Heart right ventricle (tissue), 16 donors: ENCODE results near the gene USH2A. TPM values are rescaled to one million over a fixed set of nuclear protein-coding genes. Genes with fewer than 3 reads are reported as not detected.

Experiments
- ATAC-seq, 8 donors: fragments of 200-7000 bp; cut with Tn5 transposase; one replicate each; pipeline ENCODE4 v1.9.1; 2020; ENCODE audit warnings: mild to moderate bottlenecking in 8 of 8, moderate library complexity in 8 of 8, moderate number of reproducible peaks in 1 of 8
- DNase-seq, 2 donors: peaks; one replicate each; pipeline ENCODE4 v3.0.0-alpha.2; 2020
- H3K27ac ChIP-seq, 10 donors: fragments of 200-600 bp; sonication (generic) in 2 of 10; one replicate each; pipeline versions ENCODE4 v1.5.0 to v1.8.0; 2020 to 2022; ENCODE audit warnings: mild to moderate bottlenecking in 3 of 10
- H3K27me3 ChIP-seq, 7 donors: fragments of 200-600 bp; one replicate each; pipeline ENCODE4 v1.8.0; 2021 to 2022; ENCODE audit warnings: mild to moderate bottlenecking in 2 of 7
- H3K36me3 ChIP-seq, 9 donors: fragments of 200-600 bp; sonication (generic) in 1 of 9; one replicate each; pipeline versions ENCODE4 v1.5.0 to v1.8.0; 2020 to 2022; ENCODE audit warnings: mild to moderate bottlenecking in 2 of 9
- H3K4me1 ChIP-seq, 9 donors: fragments of 200-600 bp; sonication (generic) in 1 of 9; one replicate each; pipeline versions ENCODE4 v1.5.0 to v1.8.0; 2020 to 2022; ENCODE audit warnings: mild to moderate bottlenecking in 4 of 9
- H3K4me3 ChIP-seq, 10 donors: fragments of 200-600 bp; sonication (generic) in 2 of 10; one replicate each; pipeline versions ENCODE4 v1.5.0 to v1.8.0; 2020 to 2022; ENCODE audit warnings: mild to moderate bottlenecking in 7 of 10, moderate library complexity in 2 of 10
- H3K9me3 ChIP-seq, 11 donors: fragments of 200-600 bp in 10 of 11; sonication (generic) in 2 of 11; one replicate each; pipeline versions ENCODE4 v1.5.0 to v1.8.0; 2013 to 2022; ENCODE audit warnings: mild to moderate bottlenecking in 2 of 11, control low read depth in 1 of 11, moderate library complexity in 1 of 11
- CTCF ChIP-seq, 9 donors: fragments of 200-600 bp; sonication (generic) in 2 of 9; IDR thresholded peaks; one replicate each; pipeline versions ENCODE4 v1.5.0 to v1.8.0; 2021 to 2022; ENCODE audit warnings: antibody characterized with exemption in 9 of 9, mild to moderate bottlenecking in 5 of 9, moderate library complexity in 1 of 9
- WGBS, 2 donors: extraction: QIAGEN DNeasy Blood & Tissue Kit; methylation state at CpG; one replicate each; pipeline ENCODE4 v1.1.7; 2013; ENCODE audit warnings: inconsistent platforms in 1 of 2; 5-methylcytosine and 5-hydroxymethylcytosine counted together
- intact Hi-C, 10 donors: fragments of 100-400 bp; cut with DNase I; formaldehyde crosslinking; loops; one replicate each; pipeline versions ENCODE4 v1.11.1 to v1.14.2; 2022
- polyA plus RNA-seq, 2 donors: library from polyadenylated mRNA; stranded (reverse); fragments of 200-250 nt; gene quantifications; one replicate each; pipeline ENCODE4 v1.2.3, GENCODE V29; 2013
- total RNA-seq, 10 donors: library from RNA; stranded (reverse); fragmentation: NEBNext Ultra II Directional in 3 of 10; extraction: Animal tissue kit (Norgen Biotek cat#: 25700) in 3 of 10; gene quantifications; one replicate each; pipeline versions ENCODE4 v1.2.1 to v1.2.4, GENCODE V29; 2021 to 2023
- donor health status: Arrhythmogenic right ventricular cardiomyopathy.
- donor health status: ischemic (EF 13 %, LVEDD 7.1; RV severe dilation, severe dysfunction).
- donor health status: healthy with polysubstance abuse.
- donor health status: DM: no; HTN: yes; CAD: no.
- donor health status: DM: no; HTN: no; CAD: no.
- donor health status: ischemic (EF 25% LVEDD 6.9; RV normal size, moderate dysfunction).
- donor health status: ischemic (EF 25% LVEDD 5.7; RV mildly dilated, moderate dysfunction).
- donor health status: healthy.
- donor health status: DM: yes; HTN: yes; CAD: no.
- donor health status: Ischemic cardiomyopathy.
- donor health status: ischemic (EF 35%, LVEDD 5.7; RV mildly dilated, moderate dysfunction).
- donor health status: nonischemic (EF 11% LVEDD 7.7; RV severe dilation, severe dysfunction).
- donor health status: DM: yes; HTN: yes; CAD: no.
- donor health status: PGD.
- donor health status: ischemic (EF 29% LVEDD 5.4; RV normal size, mild dysfunction).
- donor health status: nonischemic (EF 23%, LVEDD 6.1; RV moderate dilation, normal function).

The USH2A gene
- total and polyA plus RNA-seq, 12 donors, result 0.01 to 4.9 (median 3.6) TPM

- ATAC-seq (peak in 2 of 8 donors; percentile 41), DNase-seq (no peak)
- Histone ChIP-seq H3K36me3 (no peaks in the 10 kb centered on the region), H3K4me1 (no peaks in the 10 kb centered on the region), H3K9me3 (no peaks in the 10 kb centered on the region), H3K27ac (no peak overlapping the region), H3K4me3 (no peak overlapping the region), H3K27me3 (no peaks in the 10 kb centered on the region)
- TF ChIP-seq CTCF (IDR thresholded peaks at IDR 0.05), result no peak
- WGBS, 2 donors, result 44 to 47% methylated on average over 10 of the region's 10 CpGs
- intact Hi-C loops, result no loop called here
Measured at GRCh38 chr1:215971793-215972441, 451.3 kb downstream of the USH2A start.

- WGBS, 2 donors, result 35 to 49% methylated on average over 6 of the region's 6 CpGs
- H3K27ac ChIP-seq, result no peak overlapping the region
- ATAC-seq, result peak in 2 of 8 donors; percentile 39 to 86
Measured at GRCh38 chr1:215970406-215970805, 452.8 kb downstream of the USH2A start.

GRCh38 chr1:215963621-215964020, 459.6 kb downstream of the USH2A start:
- intact Hi-C loops, result no loop called here
- Histone ChIP-seq H3K4me3 (no peak overlapping the region), H3K36me3 (no peaks in the 10 kb centered on the region), H3K4me1 (no peaks in the 10 kb centered on the region), H3K27me3 (peaks cover 0 to 2% (median 0%) of the 10 kb centered on the region in 7 donors), H3K27ac (no peak overlapping the region), H3K9me3 (no peaks in the 10 kb centered on the region)
- TF ChIP-seq CTCF (IDR thresholded peaks at IDR 0.05), result no peak
- DNase-seq, result no peak
- WGBS, 2 donors, result 90 to 94% methylated on average over 9 of the region's 9 CpGs
- no peak for ATAC-seq

More at GRCh38 chr1:215970406-215970805, 452.8 kb downstream of the USH2A start:
- TF ChIP-seq CTCF (IDR thresholded peaks at IDR 0.05), result no peak
- intact Hi-C loops, result no loop called here
- no peak for DNase-seq
- no peaks in the 10 kb centered on the region for H3K9me3 ChIP-seq
- H3K27me3 ChIP-seq, result no peaks in the 10 kb centered on the region
- no peaks in the 10 kb centered on the region for H3K36me3 ChIP-seq
- H3K4me1 ChIP-seq, result no peaks in the 10 kb centered on the region
- H3K4me3 ChIP-seq, result no peak overlapping the region

GRCh38 chr1:215963040-215963439, 460.2 kb downstream of the USH2A start:
- WGBS, 2 donors, result 47 to 68% methylated on average over 1 of the region's 1 CpG
- ATAC-seq, result no peak
- no peak for TF ChIP-seq CTCF (IDR thresholded peaks at IDR 0.05)

More at GRCh38 chr1:215963040-215963439, 460.2 kb downstream of the USH2A start:
- Histone ChIP-seq H3K27me3 (peaks cover 0 to 2% (median 0%) of the 10 kb centered on the region in 7 donors), H3K27ac (no peak overlapping the region), H3K4me3 (no peak overlapping the region), H3K4me1 (no peaks in the 10 kb centered on the region), H3K9me3 (no peaks in the 10 kb centered on the region), H3K36me3 (no peaks in the 10 kb centered on the region)
- DNase-seq, result no peak
- intact Hi-C loops, result no loop called here
